ENCODE results near the gene TAC4.

DNA sequence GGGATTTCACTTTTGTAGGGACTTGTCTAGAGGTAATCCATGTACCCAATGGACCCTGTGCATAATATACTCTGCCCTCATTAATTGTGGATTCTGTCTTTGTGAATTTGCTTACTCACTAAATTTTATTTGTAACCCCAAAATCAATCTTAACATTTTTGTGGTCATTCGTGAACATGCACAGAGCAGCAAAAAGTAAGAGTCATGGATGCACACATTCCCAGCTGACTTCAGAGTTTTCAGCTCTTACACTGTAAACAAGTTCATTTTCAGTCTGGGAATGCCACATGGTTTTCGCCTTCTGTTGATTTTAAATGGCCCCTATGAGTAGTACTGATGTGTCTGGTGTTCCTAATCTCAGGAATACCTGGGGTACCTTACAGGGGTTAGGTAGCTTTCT is 24.3 kb downstream of the TAC4 start:
- no peak for TF ChIP-seq SPI1 (IDR thresholded peaks at IDR 0.05; ENCODE audit: borderline replicate concordance, low read depth)
- TF ChIP-seq, protein P1, sequence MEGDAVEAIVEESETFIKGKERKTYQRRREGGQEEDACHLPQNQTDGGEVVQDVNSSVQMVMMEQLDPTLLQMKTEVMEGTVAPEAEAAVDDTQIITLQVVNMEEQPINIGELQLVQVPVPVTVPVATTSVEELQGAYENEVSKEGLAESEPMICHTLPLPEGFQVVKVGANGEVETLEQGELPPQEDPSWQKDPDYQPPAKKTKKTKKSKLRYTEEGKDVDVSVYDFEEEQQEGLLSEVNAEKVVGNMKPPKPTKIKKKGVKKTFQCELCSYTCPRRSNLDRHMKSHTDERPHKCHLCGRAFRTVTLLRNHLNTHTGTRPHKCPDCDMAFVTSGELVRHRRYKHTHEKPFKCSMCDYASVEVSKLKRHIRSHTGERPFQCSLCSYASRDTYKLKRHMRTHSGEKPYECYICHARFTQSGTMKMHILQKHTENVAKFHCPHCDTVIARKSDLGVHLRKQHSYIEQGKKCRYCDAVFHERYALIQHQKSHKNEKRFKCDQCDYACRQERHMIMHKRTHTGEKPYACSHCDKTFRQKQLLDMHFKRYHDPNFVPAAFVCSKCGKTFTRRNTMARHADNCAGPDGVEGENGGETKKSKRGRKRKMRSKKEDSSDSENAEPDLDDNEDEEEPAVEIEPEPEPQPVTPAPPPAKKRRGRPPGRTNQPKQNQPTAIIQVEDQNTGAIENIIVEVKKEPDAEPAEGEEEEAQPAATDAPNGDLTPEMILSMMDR (IDR thresholded peaks at IDR 0.05; ENCODE audit: insufficient read depth, low read length), result no peak
- TF ChIP-seq, protein P2, sequence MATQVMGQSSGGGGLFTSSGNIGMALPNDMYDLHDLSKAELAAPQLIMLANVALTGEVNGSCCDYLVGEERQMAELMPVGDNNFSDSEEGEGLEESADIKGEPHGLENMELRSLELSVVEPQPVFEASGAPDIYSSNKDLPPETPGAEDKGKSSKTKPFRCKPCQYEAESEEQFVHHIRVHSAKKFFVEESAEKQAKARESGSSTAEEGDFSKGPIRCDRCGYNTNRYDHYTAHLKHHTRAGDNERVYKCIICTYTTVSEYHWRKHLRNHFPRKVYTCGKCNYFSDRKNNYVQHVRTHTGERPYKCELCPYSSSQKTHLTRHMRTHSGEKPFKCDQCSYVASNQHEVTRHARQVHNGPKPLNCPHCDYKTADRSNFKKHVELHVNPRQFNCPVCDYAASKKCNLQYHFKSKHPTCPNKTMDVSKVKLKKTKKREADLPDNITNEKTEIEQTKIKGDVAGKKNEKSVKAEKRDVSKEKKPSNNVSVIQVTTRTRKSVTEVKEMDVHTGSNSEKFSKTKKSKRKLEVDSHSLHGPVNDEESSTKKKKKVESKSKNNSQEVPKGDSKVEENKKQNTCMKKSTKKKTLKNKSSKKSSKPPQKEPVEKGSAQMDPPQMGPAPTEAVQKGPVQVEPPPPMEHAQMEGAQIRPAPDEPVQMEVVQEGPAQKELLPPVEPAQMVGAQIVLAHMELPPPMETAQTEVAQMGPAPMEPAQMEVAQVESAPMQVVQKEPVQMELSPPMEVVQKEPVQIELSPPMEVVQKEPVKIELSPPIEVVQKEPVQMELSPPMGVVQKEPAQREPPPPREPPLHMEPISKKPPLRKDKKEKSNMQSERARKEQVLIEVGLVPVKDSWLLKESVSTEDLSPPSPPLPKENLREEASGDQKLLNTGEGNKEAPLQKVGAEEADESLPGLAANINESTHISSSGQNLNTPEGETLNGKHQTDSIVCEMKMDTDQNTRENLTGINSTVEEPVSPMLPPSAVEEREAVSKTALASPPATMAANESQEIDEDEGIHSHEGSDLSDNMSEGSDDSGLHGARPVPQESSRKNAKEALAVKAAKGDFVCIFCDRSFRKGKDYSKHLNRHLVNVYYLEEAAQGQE (IDR thresholded peaks at IDR 0.05; ENCODE audit: insufficient replicate concordance, low read depth), result no peak

All from HL-60 (cell line).